ENCODE measurements around the gene RIPK1.

- TF ChIP-seq CTCF (IDR thresholded peaks at IDR 0.05; ENCODE audit: low read depth, low read length): no peak
- TF ChIP-seq, protein P1, sequence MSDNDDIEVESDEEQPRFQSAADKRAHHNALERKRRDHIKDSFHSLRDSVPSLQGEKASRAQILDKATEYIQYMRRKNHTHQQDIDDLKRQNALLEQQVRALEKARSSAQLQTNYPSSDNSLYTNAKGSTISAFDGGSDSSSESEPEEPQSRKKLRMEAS (IDR thresholded peaks at IDR 0.05; ENCODE audit: low read depth, low read length): no peak
These were observed 71.9 kb downstream of the RIPK1 start for GRCh38 chr6:3140201-3140600.

Measured in NB4 (cell line).